Neural cell (in vitro differentiated cells): ENCODE data around the gene IL10. TPM values are rescaled to one million over a fixed set of nuclear protein-coding genes. Genes with fewer than 3 reads are reported as not detected.

Experiments
- H2AFZ ChIP-seq: fragments of 200-600, 300-800 bp; sonication (generic), shearing (Covaris generic); 2 replicates; pipeline ENCODE4 v1.6.0; 2014; ENCODE audit warnings: low read depth, mild to moderate bottlenecking, antibody characterized with exemption, low read length, moderate library complexity
- H3F3A ChIP-seq: fragments of 200-600 bp; shearing (Covaris generic); 2 replicates; pipeline ENCODE4 v1.6.1; 2016; ENCODE audit warnings: mild to moderate bottlenecking, moderate library complexity, mixed read lengths, antibody characterized with exemption, low read length; ENCODE audit not compliant: insufficient read depth, poor library complexity, severe bottlenecking
- H3K27ac ChIP-seq: fragments of 200-600, 300-800 bp; sonication (generic), shearing (Covaris generic); 2 replicates; pipeline ENCODE4 v1.5.1; 2014; ENCODE audit warnings: mild to moderate bottlenecking, low read length, moderate library complexity
- H3K27me3 ChIP-seq: fragments of 300-800, 200-600 bp; sonication (generic), shearing (Covaris generic); 2 replicates; pipeline ENCODE4 v1.6.0; 2014; ENCODE audit warnings: mild to moderate bottlenecking, low read depth, low read length, moderate library complexity; ENCODE audit not compliant: insufficient read depth
- H3K36me3 ChIP-seq: fragments of 300-800, 200-600 bp; sonication (generic), shearing (Covaris generic); 2 replicates; pipeline ENCODE4 v1.5.1; 2014; ENCODE audit warnings: mild to moderate bottlenecking, antibody characterized with exemption, low read length, moderate library complexity; ENCODE audit not compliant: insufficient read depth
- H3K4me2 ChIP-seq: fragments of 300-800, 200-600 bp; sonication (generic), shearing (Covaris generic); 2 replicates; pipeline ENCODE4 v1.6.0; 2014; ENCODE audit warnings: mild to moderate bottlenecking, low read length
- H3K4me3 ChIP-seq: fragments of 300-800, 200-600 bp; sonication (generic), shearing (Covaris generic); 2 replicates; pipeline ENCODE4 v1.5.1; 2014; ENCODE audit warnings: mild to moderate bottlenecking, low read length, moderate library complexity
- H3K79me2 ChIP-seq: fragments of 200-600 bp; shearing (Covaris generic); replicated peaks from 2 replicates; pipeline ENCODE4 v1.6.0; 2014; ENCODE audit warnings: mild to moderate bottlenecking, low read length, moderate library complexity; ENCODE audit not compliant: insufficient read depth
- H3K9ac ChIP-seq: fragments of 300-800, 200-600 bp; sonication (generic), shearing (Covaris generic); 2 replicates; pipeline ENCODE4 v1.6.1; 2016; ENCODE audit warnings: mild to moderate bottlenecking, low read length, mixed read lengths
- H3K9me2 ChIP-seq: fragments of 200-600 bp; shearing (Covaris generic); 2 replicates; pipeline ENCODE4 v1.6.1; 2016; ENCODE audit warnings: mild to moderate bottlenecking, low read length, mixed read lengths; ENCODE audit not compliant: insufficient read depth
- H3K9me3 ChIP-seq: fragments of 200-600, 300-800 bp; sonication (generic), shearing (Covaris generic); 2 replicates; pipeline ENCODE4 v1.6.1; 2016; ENCODE audit warnings: mild to moderate bottlenecking, mixed run types, low read length, moderate library complexity, mixed read lengths
- H4K20me1 ChIP-seq: fragments of 200-600 bp; shearing (Covaris generic); 2 replicates; pipeline ENCODE4 v1.6.1; 2016; ENCODE audit warnings: mild to moderate bottlenecking, mixed run types; ENCODE audit not compliant: insufficient read depth
- EP300 ChIP-seq: fragments of 450-650 bp; conservative IDR thresholded peaks from 2 replicates; pipeline ENCODE4 v1.6.1; 2014; ENCODE audit warnings: antibody characterized with exemption, mild to moderate bottlenecking, moderate library complexity; ENCODE audit not compliant: poor library complexity, severe bottlenecking
- MXI1 ChIP-seq: fragments of 450-650 bp; conservative IDR thresholded peaks from 2 replicates; pipeline ENCODE4 v1.6.1; 2014; ENCODE audit warnings: antibody characterized with exemption, mild to moderate bottlenecking; ENCODE audit not compliant: poor library complexity, severe bottlenecking
- POLR2AphosphoS5 ChIP-seq: IDR thresholded peaks from 2 replicates; pipeline ENCODE4 v1.6.1; 2012
- RAD21 ChIP-seq: fragments of 450-650 bp; conservative IDR thresholded peaks from 2 replicates; pipeline ENCODE4 v1.6.1; 2014; ENCODE audit warnings: antibody characterized with exemption, mild to moderate bottlenecking, moderate library complexity
- SMC3 ChIP-seq: fragments of 450-650 bp; conservative IDR thresholded peaks from 2 replicates; pipeline ENCODE4 v1.6.1; 2014; ENCODE audit warnings: antibody characterized with exemption, mild to moderate bottlenecking, moderate library complexity; ENCODE audit not compliant: poor library complexity
- polyA plus RNA-seq: library from polyadenylated mRNA; depleted of rRNA; stranded (reverse); fragments of >200 nt; gene quantifications from 2 replicates; pipeline ENCODE4 v1.2.3, GENCODE V29; 2014
- TF ChIP-seq, protein P1 (sequence below): fragments of 450-650 bp; IDR thresholded peaks from 2 replicates; pipeline ENCODE4 v1.5.1; 2014; ENCODE audit warnings: antibody characterized with exemption, mild to moderate bottlenecking, moderate library complexity; ENCODE audit not compliant: poor library complexity, severe bottlenecking
- TF ChIP-seq, protein P2 (sequence below): IDR thresholded peaks from 2 replicates; pipeline ENCODE4 v1.6.1; 2012; ENCODE audit warnings: borderline replicate concordance

The IL10 gene
- polyA plus RNA-seq, 1 donor from 2014 or later = not detected

DNA sequence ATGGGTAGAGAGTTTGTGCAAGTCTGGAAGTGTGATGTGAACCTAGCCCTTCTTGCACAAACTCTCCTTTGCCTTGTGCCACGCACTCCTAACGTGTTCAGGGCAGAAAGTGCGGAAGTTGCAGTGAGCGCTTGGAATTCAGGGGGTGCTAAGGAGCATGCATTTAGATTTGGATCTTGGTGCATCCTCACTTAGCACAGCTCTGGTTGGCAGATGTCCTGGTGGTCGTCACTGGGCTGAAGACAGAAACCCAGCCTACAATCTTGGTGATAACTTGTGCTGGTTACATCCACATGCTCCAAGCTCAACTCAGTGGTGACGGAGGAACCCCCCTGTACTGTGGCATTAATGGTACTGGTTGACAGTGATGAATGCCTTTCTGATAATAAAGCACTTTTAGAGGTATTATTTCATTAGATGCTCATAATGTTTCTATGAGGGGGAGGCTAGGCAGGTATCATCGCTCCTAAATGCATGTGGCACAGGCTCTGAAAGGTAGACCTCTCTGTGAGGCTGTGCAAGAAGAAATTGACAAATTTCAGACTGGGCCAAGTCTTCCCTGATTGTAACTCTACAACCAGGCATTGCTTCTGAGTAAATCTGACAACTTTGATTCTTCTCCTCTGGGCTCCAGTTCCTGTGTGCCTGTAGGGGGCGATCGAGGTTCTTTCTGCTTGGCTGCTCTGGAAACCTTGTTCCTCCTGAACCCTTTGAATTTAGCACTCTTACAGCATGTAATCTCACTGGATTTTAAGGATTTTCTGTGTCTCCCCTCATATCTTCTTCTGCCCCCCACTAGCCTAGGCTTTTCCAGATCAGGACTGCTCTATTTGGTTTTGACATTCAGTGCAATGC is 47.0 kb downstream of the IL10 start:
- Histone ChIP-seq H3K36me3 (no peaks in the 10 kb centered on the region), H3K9me2 (no peaks in the 10 kb centered on the region), H2AFZ (no peak overlapping the region), H3K9ac (no peak overlapping the region), H3K9me3 (no peaks in the 10 kb centered on the region), H4K20me1 (no peaks in the 10 kb centered on the region), H3K4me3 (no peak overlapping the region), H3K27ac (no peak overlapping the region), H3F3A (no peaks in the 10 kb centered on the region), H3K4me2 (no peak overlapping the region), H3K79me2 (peaks cover 8% of the 10 kb centered on the region), H3K27me3 (no peaks in the 10 kb centered on the region)
- TF ChIP-seq MXI1 = no peak
- no peak for TF ChIP-seq RAD21
- TF ChIP-seq, protein P1, sequence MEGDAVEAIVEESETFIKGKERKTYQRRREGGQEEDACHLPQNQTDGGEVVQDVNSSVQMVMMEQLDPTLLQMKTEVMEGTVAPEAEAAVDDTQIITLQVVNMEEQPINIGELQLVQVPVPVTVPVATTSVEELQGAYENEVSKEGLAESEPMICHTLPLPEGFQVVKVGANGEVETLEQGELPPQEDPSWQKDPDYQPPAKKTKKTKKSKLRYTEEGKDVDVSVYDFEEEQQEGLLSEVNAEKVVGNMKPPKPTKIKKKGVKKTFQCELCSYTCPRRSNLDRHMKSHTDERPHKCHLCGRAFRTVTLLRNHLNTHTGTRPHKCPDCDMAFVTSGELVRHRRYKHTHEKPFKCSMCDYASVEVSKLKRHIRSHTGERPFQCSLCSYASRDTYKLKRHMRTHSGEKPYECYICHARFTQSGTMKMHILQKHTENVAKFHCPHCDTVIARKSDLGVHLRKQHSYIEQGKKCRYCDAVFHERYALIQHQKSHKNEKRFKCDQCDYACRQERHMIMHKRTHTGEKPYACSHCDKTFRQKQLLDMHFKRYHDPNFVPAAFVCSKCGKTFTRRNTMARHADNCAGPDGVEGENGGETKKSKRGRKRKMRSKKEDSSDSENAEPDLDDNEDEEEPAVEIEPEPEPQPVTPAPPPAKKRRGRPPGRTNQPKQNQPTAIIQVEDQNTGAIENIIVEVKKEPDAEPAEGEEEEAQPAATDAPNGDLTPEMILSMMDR = peak; percentile 31
- TF ChIP-seq, protein P2, sequence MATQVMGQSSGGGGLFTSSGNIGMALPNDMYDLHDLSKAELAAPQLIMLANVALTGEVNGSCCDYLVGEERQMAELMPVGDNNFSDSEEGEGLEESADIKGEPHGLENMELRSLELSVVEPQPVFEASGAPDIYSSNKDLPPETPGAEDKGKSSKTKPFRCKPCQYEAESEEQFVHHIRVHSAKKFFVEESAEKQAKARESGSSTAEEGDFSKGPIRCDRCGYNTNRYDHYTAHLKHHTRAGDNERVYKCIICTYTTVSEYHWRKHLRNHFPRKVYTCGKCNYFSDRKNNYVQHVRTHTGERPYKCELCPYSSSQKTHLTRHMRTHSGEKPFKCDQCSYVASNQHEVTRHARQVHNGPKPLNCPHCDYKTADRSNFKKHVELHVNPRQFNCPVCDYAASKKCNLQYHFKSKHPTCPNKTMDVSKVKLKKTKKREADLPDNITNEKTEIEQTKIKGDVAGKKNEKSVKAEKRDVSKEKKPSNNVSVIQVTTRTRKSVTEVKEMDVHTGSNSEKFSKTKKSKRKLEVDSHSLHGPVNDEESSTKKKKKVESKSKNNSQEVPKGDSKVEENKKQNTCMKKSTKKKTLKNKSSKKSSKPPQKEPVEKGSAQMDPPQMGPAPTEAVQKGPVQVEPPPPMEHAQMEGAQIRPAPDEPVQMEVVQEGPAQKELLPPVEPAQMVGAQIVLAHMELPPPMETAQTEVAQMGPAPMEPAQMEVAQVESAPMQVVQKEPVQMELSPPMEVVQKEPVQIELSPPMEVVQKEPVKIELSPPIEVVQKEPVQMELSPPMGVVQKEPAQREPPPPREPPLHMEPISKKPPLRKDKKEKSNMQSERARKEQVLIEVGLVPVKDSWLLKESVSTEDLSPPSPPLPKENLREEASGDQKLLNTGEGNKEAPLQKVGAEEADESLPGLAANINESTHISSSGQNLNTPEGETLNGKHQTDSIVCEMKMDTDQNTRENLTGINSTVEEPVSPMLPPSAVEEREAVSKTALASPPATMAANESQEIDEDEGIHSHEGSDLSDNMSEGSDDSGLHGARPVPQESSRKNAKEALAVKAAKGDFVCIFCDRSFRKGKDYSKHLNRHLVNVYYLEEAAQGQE = no peak
- TF ChIP-seq SMC3 = no peak
- TF ChIP-seq EP300 = no peak

DNA sequence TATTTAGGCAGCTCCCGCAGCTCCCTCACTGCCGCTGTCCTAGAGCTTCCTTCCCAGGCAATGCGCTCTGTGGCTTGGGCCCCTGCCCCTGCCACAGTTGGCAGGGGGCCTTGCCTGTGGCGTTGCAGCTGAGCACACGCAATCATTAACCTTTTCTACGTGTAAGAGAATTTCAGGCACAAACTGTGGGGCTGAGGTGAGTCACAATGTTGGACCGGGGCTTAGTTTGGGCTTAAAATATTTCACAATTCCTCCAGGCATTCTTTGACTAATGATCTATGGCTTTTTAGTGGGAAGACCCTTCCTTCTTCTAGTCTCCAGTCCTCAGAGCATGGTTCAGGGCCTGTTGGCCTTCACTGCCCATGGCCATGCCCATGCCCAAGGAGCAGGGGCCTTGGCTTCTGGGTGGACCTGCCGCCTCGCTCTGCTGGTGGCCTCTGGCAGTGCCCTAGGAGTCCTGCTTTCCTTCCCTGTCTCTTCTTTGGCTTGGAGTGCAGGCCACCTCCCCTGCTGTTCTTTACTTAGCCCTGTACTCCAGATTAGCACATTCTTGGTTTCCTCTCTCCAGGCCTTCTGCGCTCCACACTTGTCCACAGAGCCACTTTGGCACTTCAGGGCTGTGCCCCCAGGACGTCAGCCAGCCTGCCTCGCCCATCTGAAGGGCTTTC is 48.4 kb downstream of the IL10 start:
- H3K9me3 ChIP-seq = no peaks in the 10 kb centered on the region
- no peaks in the 10 kb centered on the region for H4K20me1 ChIP-seq
- no peak overlapping the region for H3K4me2 ChIP-seq
- no peak overlapping the region for H2AFZ ChIP-seq
- H3K9ac ChIP-seq = no peak overlapping the region
- H3K27ac ChIP-seq = no peak overlapping the region
- no peaks in the 10 kb centered on the region for H3K27me3 ChIP-seq
- H3K79me2 ChIP-seq = peaks cover 12% of the 10 kb centered on the region
- no peaks in the 10 kb centered on the region for H3K36me3 ChIP-seq
- no peak overlapping the region for H3K4me3 ChIP-seq
- H3F3A ChIP-seq = no peaks in the 10 kb centered on the region
- TF ChIP-seq MXI1 (no peak), RAD21 (no peak), POLR2AphosphoS5 (no peak)
- no peaks in the 10 kb centered on the region for H3K9me2 ChIP-seq

DNA sequence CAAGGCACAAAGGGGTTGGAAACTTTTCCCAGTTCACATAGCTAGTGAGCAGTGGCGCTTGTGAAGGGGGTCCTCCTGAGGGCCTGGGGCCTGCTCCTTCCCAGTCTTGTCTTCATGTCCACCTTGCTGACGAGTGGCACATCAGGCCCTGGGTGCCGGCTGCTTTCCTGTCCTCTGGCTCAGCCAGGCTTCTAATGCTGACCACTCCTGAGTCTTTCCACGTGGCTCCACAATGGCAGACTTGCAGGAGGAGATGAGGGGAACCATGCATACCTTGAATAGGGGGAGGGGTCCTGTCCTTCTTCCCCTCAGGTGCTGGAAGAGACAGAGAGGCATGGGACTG is 48.9 kb downstream of the IL10 start:
- no peaks in the 10 kb centered on the region for H4K20me1 ChIP-seq
- no peaks in the 10 kb centered on the region for H3K9me2 ChIP-seq
- no peaks in the 10 kb centered on the region for H3K9me3 ChIP-seq
- TF ChIP-seq SMC3 = no peak
- TF ChIP-seq, protein P2 = no peak
- TF ChIP-seq MXI1 = no peak
- H3K36me3 ChIP-seq = no peaks in the 10 kb centered on the region
- H3K9ac ChIP-seq = no peak overlapping the region
- no peak overlapping the region for H3K4me3 ChIP-seq
- H2AFZ ChIP-seq = no peak overlapping the region
- H3F3A ChIP-seq = no peaks in the 10 kb centered on the region
- no peak overlapping the region for H3K27ac ChIP-seq
- no peaks in the 10 kb centered on the region for H3K27me3 ChIP-seq
- no peak overlapping the region for H3K4me2 ChIP-seq
- peaks cover 12% of the 10 kb centered on the region for H3K79me2 ChIP-seq
